Measurements from ENCODE around the gene GALNT9. TPM values are rescaled to one million over a fixed set of nuclear protein-coding genes. Genes with fewer than 3 reads are reported as not detected.

Gene GALNT9
- total RNA-seq, 1 experiment from 2014 or later = 0.45 TPM

DNA sequence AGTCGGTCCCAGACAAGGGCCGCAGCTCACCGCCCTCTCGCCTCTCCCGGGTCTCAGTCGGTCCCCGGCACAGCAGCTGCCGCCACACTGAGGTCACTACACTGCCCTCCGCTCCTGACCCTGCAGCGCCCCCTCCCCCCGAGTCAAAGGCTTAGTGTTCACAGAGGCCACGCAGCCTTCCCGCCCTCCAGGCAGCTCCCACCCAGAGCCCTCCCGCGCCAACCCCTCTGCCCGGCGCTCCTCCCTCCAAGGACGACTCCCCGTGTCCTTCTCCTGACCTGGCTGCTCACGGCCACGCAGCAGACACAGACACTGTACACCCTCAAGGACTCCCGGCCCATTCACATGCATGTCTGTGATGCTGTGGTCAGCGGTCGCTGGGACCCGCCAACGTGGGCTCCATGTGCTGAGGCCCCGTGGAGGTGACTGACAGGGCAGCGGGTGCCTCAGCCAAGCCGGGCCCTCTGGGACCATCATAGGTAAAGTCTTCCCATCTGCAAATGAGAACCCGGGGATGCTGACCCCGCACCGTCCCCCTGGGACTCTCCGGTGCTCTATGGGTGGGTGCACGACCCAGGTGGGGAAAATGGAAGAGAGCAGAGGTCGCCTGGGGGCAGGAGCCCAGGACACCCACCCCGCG lies 16.3 kb upstream of the GALNT9 start:
- Mint-ChIP-seq H3K27me3 (ENCODE audit: insufficient read depth, unreplicated experiment) (peaks cover 12% of the 10 kb centered on the region), H3K9me3 (ENCODE audit: unreplicated experiment) (no peaks in the 10 kb centered on the region), H3K27ac (ENCODE audit: unreplicated experiment) (no peak overlapping the region), H3K36me3 (ENCODE audit: insufficient read depth, unreplicated experiment) (no peaks in the 10 kb centered on the region), H3K4me1 (ENCODE audit: low read depth, unreplicated experiment) (no peaks in the 10 kb centered on the region), H3K4me3 (ENCODE audit: unreplicated experiment) (no peak overlapping the region)
- TF ChIP-seq CTCF (IDR thresholded peaks at IDR 0.05; ENCODE audit: insufficient read depth in 1 of 2, low read depth in 1 of 2, low read length in 1 of 2, severe bottlenecking in 1 of 2, unreplicated experiment in 1 of 2) = no peak
- Histone ChIP-seq H3K36me3 (ENCODE audit: control insufficient read depth, insufficient read depth, low read length) (no peaks in the 10 kb centered on the region), H3K4me3 (ENCODE audit: low read depth, low read length) (no peak overlapping the region), H3K4me1 (no peaks in the 10 kb centered on the region), H3K9me3 (no peaks in the 10 kb centered on the region; the same call in 1 of the 2 replicates), H3K27me3 (replicated peaks; ENCODE audit: control insufficient read depth, insufficient read depth, low read length) (no peaks in the 10 kb centered on the region; the same call in 1 of the 2 replicates)
- BruUV-seq (replicated peaks) = no TSS peak
- ChIA-PET POLR2A (no interaction called here), CTCF (no interaction called here)
- DNase-seq = no peak
- intact Hi-C loops (cut with micrococcal nuclease; ENCODE audit: unreplicated experiment) = no loop called here

DNA sequence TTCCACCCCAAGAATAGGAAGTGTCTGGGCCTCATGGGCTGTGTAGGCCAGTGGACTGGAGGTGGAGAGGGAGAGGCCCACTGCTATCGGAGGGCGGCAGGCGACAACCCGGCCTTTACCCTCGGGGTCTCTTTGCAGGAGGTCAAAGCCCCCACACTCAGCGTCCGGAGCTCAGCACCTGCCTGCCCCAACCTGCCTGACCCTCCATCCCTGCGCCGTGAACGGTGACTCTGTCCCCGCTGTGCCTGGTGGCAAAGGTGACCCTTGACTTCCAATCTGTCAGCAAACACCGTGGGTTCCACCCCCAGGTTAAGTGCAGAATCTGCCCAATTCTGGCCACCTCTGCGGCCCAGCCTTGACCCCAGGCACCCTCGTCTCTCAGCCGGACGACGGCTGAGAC lies 15.7 kb upstream of the GALNT9 start:
- no peaks in the 10 kb centered on the region for H3K4me1 ChIP-seq
- no TSS peak for BruUV-seq (replicated peaks)
- no peaks in the 10 kb centered on the region for H3K36me3 Mint-ChIP-seq (ENCODE audit: insufficient read depth, unreplicated experiment)
- DNase-seq = no peak
- POLR2A ChIA-PET = no interaction called here
- H3K4me3 Mint-ChIP-seq (ENCODE audit: unreplicated experiment) = no peak overlapping the region
- H3K36me3 ChIP-seq (ENCODE audit: control insufficient read depth, insufficient read depth, low read length) = no peaks in the 10 kb centered on the region
- intact Hi-C loops (cut with micrococcal nuclease; ENCODE audit: unreplicated experiment) = no loop called here
- H3K4me3 ChIP-seq (ENCODE audit: low read depth, low read length) = no peak overlapping the region
- no peaks in the 10 kb centered on the region for H3K4me1 Mint-ChIP-seq (ENCODE audit: low read depth, unreplicated experiment)
- CTCF ChIA-PET = no interaction called here
- H3K27me3 Mint-ChIP-seq (ENCODE audit: insufficient read depth, unreplicated experiment) = peaks cover 13% of the 10 kb centered on the region
- H3K27me3 ChIP-seq (replicated peaks; ENCODE audit: control insufficient read depth, insufficient read depth, low read length) = no peaks in the 10 kb centered on the region; the same call in 1 of the 2 replicates
- no peaks in the 10 kb centered on the region; the same call in 1 of the 2 replicates for H3K9me3 ChIP-seq
- TF ChIP-seq CTCF (IDR thresholded peaks at IDR 0.05; ENCODE audit: insufficient read depth in 1 of 2, low read depth in 1 of 2, low read length in 1 of 2, severe bottlenecking in 1 of 2, unreplicated experiment in 1 of 2) = no peak
- no peaks in the 10 kb centered on the region for H3K9me3 Mint-ChIP-seq (ENCODE audit: unreplicated experiment)
- no peak overlapping the region for H3K27ac Mint-ChIP-seq (ENCODE audit: unreplicated experiment)

DNA sequence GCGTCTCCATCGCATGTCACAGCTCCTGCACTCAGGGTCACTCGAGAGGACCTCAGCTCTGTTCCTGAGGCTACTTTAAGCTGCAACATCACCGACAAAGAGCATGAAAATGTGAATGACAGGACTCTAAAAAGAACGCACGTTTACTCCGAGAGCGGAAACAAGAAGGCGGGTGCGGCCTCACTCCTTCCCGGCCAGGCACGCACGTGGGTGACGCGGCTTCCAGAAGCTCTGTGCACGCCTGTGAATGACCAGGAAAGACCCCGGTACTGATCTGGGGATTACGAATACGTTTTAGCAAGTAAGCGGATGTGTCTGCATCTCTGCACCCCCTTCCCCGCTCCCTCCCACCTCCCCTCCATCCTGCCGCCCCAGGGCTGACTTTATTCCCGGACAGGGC lies 15.2 kb upstream of the GALNT9 start:
- H3K4me1 ChIP-seq = no peaks in the 10 kb centered on the region
- Mint-ChIP-seq H3K9me3 (ENCODE audit: unreplicated experiment) (no peaks in the 10 kb centered on the region), H3K4me3 (ENCODE audit: unreplicated experiment) (no peak overlapping the region), H3K27ac (ENCODE audit: unreplicated experiment) (no peak overlapping the region), H3K36me3 (ENCODE audit: insufficient read depth, unreplicated experiment) (no peaks in the 10 kb centered on the region), H3K4me1 (ENCODE audit: low read depth, unreplicated experiment) (no peaks in the 10 kb centered on the region), H3K27me3 (ENCODE audit: insufficient read depth, unreplicated experiment) (peaks cover 13% of the 10 kb centered on the region)
- BruUV-seq (replicated peaks) = no TSS peak
- no peak for TF ChIP-seq CTCF (IDR thresholded peaks at IDR 0.05; ENCODE audit: insufficient read depth in 1 of 2, low read depth in 1 of 2, low read length in 1 of 2, severe bottlenecking in 1 of 2, unreplicated experiment in 1 of 2)
- intact Hi-C loops (cut with micrococcal nuclease; ENCODE audit: unreplicated experiment) = no loop called here
- no peaks in the 10 kb centered on the region; the same call in 1 of the 2 replicates for H3K27me3 ChIP-seq (replicated peaks; ENCODE audit: control insufficient read depth, insufficient read depth, low read length)
- no peaks in the 10 kb centered on the region; the same call in 1 of the 2 replicates for H3K9me3 ChIP-seq
- ChIA-PET POLR2A (no interaction called here), CTCF (no interaction called here)
- no peak overlapping the region for H3K4me3 ChIP-seq (ENCODE audit: low read depth, low read length)
- H3K36me3 ChIP-seq (ENCODE audit: control insufficient read depth, insufficient read depth, low read length) = no peaks in the 10 kb centered on the region
- DNase-seq = no peak
